Measurements from ENCODE around the gene ERCC4.
A peak's percentile ranks its signal among the peaks of the same experiment; 100 is the strongest.

Gene ERCC4

GRCh38 chr16:13999071-13999894 is 79.3 kb downstream of the ERCC4 start:
- peaks cover 0 to 10% (median 0%) of the 10 kb centered on the region in 11 experiments; a peak in 5 of 22 replicates for H3K9me3 ChIP-seq (replicated peaks in 1 of 11)
- no peaks in the 10 kb centered on the region for H3K27me3 ChIP-seq
- peak overlapping the region in 8 of 11 experiments; percentile 4 to 60 (median 40); a peak in 9 of 22 replicates for H3K27ac ChIP-seq
- no peaks in the 10 kb centered on the region for H3K36me3 ChIP-seq
- peaks cover 75 to 87% (median 78%) of the 10 kb centered on the region in 10 experiments for H3K4me1 ChIP-seq
- TF ChIP-seq Cebpa-rat (IDR thresholded peaks at IDR 0.05), result no peak
- H3K4me2 ChIP-seq, result peak overlapping the region; percentile 53 to 95 (median 66)
- H3K9ac ChIP-seq, result peak overlapping the region in 3 of 11 experiments; percentile 16 to 23 (median 20); a peak in 3 of 22 replicates
- H4K20me1 ChIP-seq, result no peaks in the 10 kb centered on the region
- H3K4me3 ChIP-seq, result no peak overlapping the region

GRCh38 chr16:13999895-14000425 is 80.0 kb downstream of the ERCC4 start:
- peaks cover 81 to 94% (median 83%) of the 10 kb centered on the region in 10 experiments for H3K4me1 ChIP-seq

GRCh38 chr16:14001521-14001920 is 81.6 kb downstream of the ERCC4 start:
- Histone ChIP-seq H4K20me1 (no peaks in the 10 kb centered on the region), H3K9ac (no peak overlapping the region), H3K27me3 (no peaks in the 10 kb centered on the region), H3K4me2 (peak overlapping the region; percentile 81 to 97 (median 92)), H3K4me1 (peaks cover 83 to 97% (median 88%) of the 10 kb centered on the region in 10 experiments), H3K36me3 (no peaks in the 10 kb centered on the region), H3K4me3 (no peak overlapping the region), H3K9me3 (replicated peaks in 1 of 11) (peaks cover 0 to 10% (median 0%) of the 10 kb centered on the region in 11 experiments; a peak in 5 of 22 replicates), H3K27ac (peak overlapping the region in 5 of 11 experiments; percentile 4 to 71 (median 70); a peak in 6 of 22 replicates)
- TF ChIP-seq Cebpa-rat (IDR thresholded peaks at IDR 0.05), result no peak

More at GRCh38 chr16:13999895-14000425, 80.0 kb downstream of the ERCC4 start:
- Histone ChIP-seq H3K9me3 (replicated peaks in 1 of 11) (peaks cover 0 to 10% (median 0%) of the 10 kb centered on the region in 11 experiments; a peak in 5 of 22 replicates), H3K27me3 (no peaks in the 10 kb centered on the region), H3K27ac (peak overlapping the region in 5 of 11 experiments; percentile 26 to 47 (median 39); a peak in 8 of 22 replicates), H3K4me2 (peak overlapping the region; percentile 53 to 95 (median 66)), H3K36me3 (no peaks in the 10 kb centered on the region), H3K9ac (peak overlapping the region in 1 of 11 experiments; percentile 23; a peak in 2 of 22 replicates), H3K4me3 (no peak overlapping the region), H4K20me1 (no peaks in the 10 kb centered on the region)
- no peak for TF ChIP-seq Cebpa-rat (IDR thresholded peaks at IDR 0.05)
